Neural progenitor cell (in vitro differentiated cells): Measurements from ENCODE around the gene AADAC. TPM values are rescaled to one million over a fixed set of nuclear protein-coding genes. Genes with fewer than 3 reads are reported as not detected.

Source experiments
- DNase-seq: peaks from one replicate; pipeline ENCODE4 v3.0.0-alpha.2; 2016; ENCODE audit warnings: low spot score
- H2AFZ ChIP-seq: fragments of 200-600 bp; sonication (generic); replicated peaks from 2 replicates; pipeline ENCODE4 v1.6.1; 2016; ENCODE audit warnings: antibody characterized with exemption
- H3F3A ChIP-seq: fragments of 200-600 bp; sonication (generic); 2 replicates; pipeline ENCODE4 v1.6.1; 2016; ENCODE audit warnings: antibody characterized with exemption, low read depth
- H3K27ac ChIP-seq: fragments of 200-600 bp; sonication (generic); 2 replicates; pipeline ENCODE4 v1.5.1; 2016; ENCODE audit warnings: mild to moderate bottlenecking
- H3K27me3 ChIP-seq: fragments of 200-600 bp; sonication (generic); 2 replicates; pipeline ENCODE4 v1.6.1; 2016; ENCODE audit warnings: mild to moderate bottlenecking, moderate library complexity
- H3K36me3 ChIP-seq: fragments of 200-600 bp; sonication (generic); 2 replicates; pipeline ENCODE4 v1.5.1; 2016
- H3K4me1 ChIP-seq: fragments of 200-600 bp; sonication (generic); 2 replicates; pipeline ENCODE4 v1.6.1; 2016; ENCODE audit warnings: mixed run types
- H3K4me2 ChIP-seq: fragments of 200-600 bp; sonication (generic); 2 replicates; pipeline ENCODE4 v1.6.1; 2016
- H3K4me3 ChIP-seq: fragments of 200-600 bp; sonication (generic); 2 replicates; pipeline ENCODE4 v1.5.1; 2016
- H3K79me2 ChIP-seq: fragments of 200-600 bp; sonication (generic); 2 replicates; pipeline ENCODE4 v1.6.1; 2016; ENCODE audit warnings: low read depth
- H3K9ac ChIP-seq: fragments of 200-600 bp; sonication (generic); 2 replicates; pipeline ENCODE4 v1.6.1; 2016
- H3K9me3 ChIP-seq: fragments of 200-600 bp; sonication (generic); 2 replicates; pipeline ENCODE4 v1.5.1; 2016; ENCODE audit warnings: low read depth
- H4K20me1 ChIP-seq: fragments of 200-600 bp; sonication (generic); 2 replicates; pipeline ENCODE4 v1.6.1; 2016; ENCODE audit warnings: low read depth
- H3K27ac Mint-ChIP-seq: 3 replicates; pipeline ENCODE4 v1.8.0; 2021; ENCODE audit warnings: mixed read lengths
- H3K27me3 Mint-ChIP-seq: 2 replicates; pipeline ENCODE4 v1.8.0; 2022; ENCODE audit warnings: low read depth, mild to moderate bottlenecking, inconsistent platforms, moderate library complexity, mixed read lengths; ENCODE audit not compliant: insufficient read depth
- H3K36me3 Mint-ChIP-seq: 3 replicates; pipeline ENCODE4 v1.8.0; 2021; ENCODE audit warnings: mixed read lengths
- H3K4me1 Mint-ChIP-seq: 3 replicates; pipeline ENCODE4 v1.8.0; 2021; ENCODE audit warnings: mixed read lengths
- H3K4me3 Mint-ChIP-seq: 3 replicates; pipeline ENCODE4 v1.8.0; 2021; ENCODE audit warnings: mild to moderate bottlenecking, moderate library complexity, mixed read lengths
- H3K9me3 Mint-ChIP-seq: 3 replicates; pipeline ENCODE4 v1.8.0; 2020; ENCODE audit warnings: mixed read lengths
- EZH2 ChIP-seq: fragments of 200-600 bp; sonication (generic); IDR thresholded peaks from 2 replicates; pipeline ENCODE4 v1.6.1; 2017; ENCODE audit warnings: antibody characterized with exemption, mild to moderate bottlenecking, moderate library complexity
- EZH2phosphoT487 ChIP-seq: fragments of 200-600 bp; sonication (generic); IDR thresholded peaks from 2 replicates; pipeline ENCODE4 v1.6.1; 2017; ENCODE audit warnings: antibody characterized with exemption
- total RNA-seq: library from RNA; depleted of rRNA; stranded (reverse); fragments of >200 nt; gene quantifications from 2 replicates; pipeline ENCODE4 v1.2.3, GENCODE V29; 2015; ENCODE audit warnings: low replicate concordance
- TF ChIP-seq, protein P1 (sequence below): fragments of 200-600 bp; sonication (generic); IDR thresholded peaks from 2 replicates; pipeline ENCODE4 v1.5.1; 2017; ENCODE audit warnings: antibody characterized with exemption, mild to moderate bottlenecking

Gene AADAC
- total RNA-seq, 1 donor from 2014 or later = not detected

DNA sequence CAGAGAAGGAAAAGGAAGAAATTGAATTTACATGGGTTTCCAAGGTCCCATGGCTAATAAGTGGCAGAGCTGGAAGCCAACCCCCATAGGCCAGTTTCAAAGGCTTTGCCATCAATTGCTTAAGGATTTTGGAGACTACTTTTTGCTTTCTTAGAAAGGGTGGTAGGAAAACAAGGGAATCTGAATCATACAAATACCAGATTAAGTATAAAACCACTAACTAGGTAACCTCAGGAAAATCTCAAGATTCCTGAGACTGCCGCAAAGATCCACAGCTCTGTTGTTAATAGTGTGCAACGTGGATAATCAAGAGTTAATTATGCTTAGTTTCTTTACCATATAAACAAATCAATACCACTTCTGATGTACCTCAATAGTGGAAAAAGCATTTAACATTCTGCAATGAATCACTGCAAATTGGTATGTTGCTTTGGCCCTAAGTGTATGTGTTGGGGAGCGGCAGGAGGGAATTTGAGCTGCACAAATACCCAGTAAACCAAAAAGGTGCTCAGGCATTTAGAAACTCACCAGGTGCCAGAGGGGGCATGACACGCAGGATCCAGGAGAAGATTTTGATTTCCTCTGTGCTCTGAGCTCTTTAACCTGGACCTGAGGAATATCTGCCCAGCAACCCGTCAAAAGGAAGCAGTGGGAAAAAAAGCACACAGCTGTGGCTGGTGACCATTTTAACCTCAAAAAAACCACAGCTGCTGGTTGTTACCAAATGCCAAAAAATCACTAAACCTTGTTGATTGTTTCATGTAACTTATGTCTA is 22.0 kb downstream of the AADAC start:
- H3K4me1 ChIP-seq = peaks cover 20% of the 10 kb centered on the region
- H2AFZ ChIP-seq = no peak overlapping the region
- TF ChIP-seq, protein P1, sequence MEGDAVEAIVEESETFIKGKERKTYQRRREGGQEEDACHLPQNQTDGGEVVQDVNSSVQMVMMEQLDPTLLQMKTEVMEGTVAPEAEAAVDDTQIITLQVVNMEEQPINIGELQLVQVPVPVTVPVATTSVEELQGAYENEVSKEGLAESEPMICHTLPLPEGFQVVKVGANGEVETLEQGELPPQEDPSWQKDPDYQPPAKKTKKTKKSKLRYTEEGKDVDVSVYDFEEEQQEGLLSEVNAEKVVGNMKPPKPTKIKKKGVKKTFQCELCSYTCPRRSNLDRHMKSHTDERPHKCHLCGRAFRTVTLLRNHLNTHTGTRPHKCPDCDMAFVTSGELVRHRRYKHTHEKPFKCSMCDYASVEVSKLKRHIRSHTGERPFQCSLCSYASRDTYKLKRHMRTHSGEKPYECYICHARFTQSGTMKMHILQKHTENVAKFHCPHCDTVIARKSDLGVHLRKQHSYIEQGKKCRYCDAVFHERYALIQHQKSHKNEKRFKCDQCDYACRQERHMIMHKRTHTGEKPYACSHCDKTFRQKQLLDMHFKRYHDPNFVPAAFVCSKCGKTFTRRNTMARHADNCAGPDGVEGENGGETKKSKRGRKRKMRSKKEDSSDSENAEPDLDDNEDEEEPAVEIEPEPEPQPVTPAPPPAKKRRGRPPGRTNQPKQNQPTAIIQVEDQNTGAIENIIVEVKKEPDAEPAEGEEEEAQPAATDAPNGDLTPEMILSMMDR = no peak
- TF ChIP-seq EZH2 (no peak), EZH2phosphoT487 (no peak)
- H3K27me3 Mint-ChIP-seq = no peaks in the 10 kb centered on the region
- peaks cover 6% of the 10 kb centered on the region for H3F3A ChIP-seq
- H3K4me2 ChIP-seq = no peak overlapping the region
- H3K27ac ChIP-seq = no peak overlapping the region
- no peaks in the 10 kb centered on the region for H3K36me3 Mint-ChIP-seq
- H3K36me3 ChIP-seq = no peaks in the 10 kb centered on the region
- no peaks in the 10 kb centered on the region for H3K27me3 ChIP-seq
- no peak overlapping the region for H3K4me3 ChIP-seq
- H3K27ac Mint-ChIP-seq = no peak overlapping the region
- H3K9me3 ChIP-seq = no peaks in the 10 kb centered on the region
- no peaks in the 10 kb centered on the region for H4K20me1 ChIP-seq
- H3K4me3 Mint-ChIP-seq = no peak overlapping the region
- H3K79me2 ChIP-seq = no peaks in the 10 kb centered on the region
- H3K4me1 Mint-ChIP-seq = peaks cover 11% of the 10 kb centered on the region
- peak; percentile 6 for DNase-seq
- H3K9ac ChIP-seq = no peak overlapping the region
- H3K9me3 Mint-ChIP-seq = no peaks in the 10 kb centered on the region

DNA sequence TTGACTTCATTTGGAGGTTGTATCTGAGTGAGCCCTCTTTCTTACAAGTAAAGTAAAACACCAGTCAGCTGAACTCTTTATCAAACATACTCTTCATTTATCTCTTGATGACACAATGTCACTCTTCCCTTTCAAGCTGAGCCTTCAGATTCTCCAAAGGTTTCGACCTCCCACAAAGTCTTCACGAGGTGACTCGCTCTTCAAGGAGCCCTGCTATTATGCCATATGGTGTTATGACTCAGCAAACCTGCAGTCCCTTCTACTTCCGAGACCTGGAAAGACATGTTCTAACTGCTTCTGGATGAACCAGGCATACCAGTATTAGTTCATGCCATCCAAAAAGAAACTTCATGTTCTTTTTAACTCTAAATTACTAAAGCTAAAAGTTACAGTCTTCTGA is 23.1 kb downstream of the AADAC start:
- peak; percentile 42 for DNase-seq
- H4K20me1 ChIP-seq = no peaks in the 10 kb centered on the region
- Mint-ChIP-seq H3K4me3 (no peak overlapping the region), H3K27me3 (no peaks in the 10 kb centered on the region), H3K9me3 (no peaks in the 10 kb centered on the region), H3K36me3 (no peaks in the 10 kb centered on the region), H3K4me1 (peaks cover 11% of the 10 kb centered on the region), H3K27ac (no peak overlapping the region)
- TF ChIP-seq EZH2phosphoT487 (no peak), EZH2 (no peak)
- TF ChIP-seq, protein P1 = no peak
- H3K79me2 ChIP-seq = no peaks in the 10 kb centered on the region
- H3K9ac ChIP-seq = no peak overlapping the region
- H2AFZ ChIP-seq = peak overlapping the region; percentile 20
- no peaks in the 10 kb centered on the region for H3K27me3 ChIP-seq
- peaks cover 6% of the 10 kb centered on the region for H3F3A ChIP-seq
- peaks cover 20% of the 10 kb centered on the region for H3K4me1 ChIP-seq
- no peaks in the 10 kb centered on the region for H3K36me3 ChIP-seq
- no peaks in the 10 kb centered on the region for H3K9me3 ChIP-seq
- H3K27ac ChIP-seq = no peak overlapping the region
- H3K4me2 ChIP-seq = no peak overlapping the region
- no peak overlapping the region for H3K4me3 ChIP-seq

DNA sequence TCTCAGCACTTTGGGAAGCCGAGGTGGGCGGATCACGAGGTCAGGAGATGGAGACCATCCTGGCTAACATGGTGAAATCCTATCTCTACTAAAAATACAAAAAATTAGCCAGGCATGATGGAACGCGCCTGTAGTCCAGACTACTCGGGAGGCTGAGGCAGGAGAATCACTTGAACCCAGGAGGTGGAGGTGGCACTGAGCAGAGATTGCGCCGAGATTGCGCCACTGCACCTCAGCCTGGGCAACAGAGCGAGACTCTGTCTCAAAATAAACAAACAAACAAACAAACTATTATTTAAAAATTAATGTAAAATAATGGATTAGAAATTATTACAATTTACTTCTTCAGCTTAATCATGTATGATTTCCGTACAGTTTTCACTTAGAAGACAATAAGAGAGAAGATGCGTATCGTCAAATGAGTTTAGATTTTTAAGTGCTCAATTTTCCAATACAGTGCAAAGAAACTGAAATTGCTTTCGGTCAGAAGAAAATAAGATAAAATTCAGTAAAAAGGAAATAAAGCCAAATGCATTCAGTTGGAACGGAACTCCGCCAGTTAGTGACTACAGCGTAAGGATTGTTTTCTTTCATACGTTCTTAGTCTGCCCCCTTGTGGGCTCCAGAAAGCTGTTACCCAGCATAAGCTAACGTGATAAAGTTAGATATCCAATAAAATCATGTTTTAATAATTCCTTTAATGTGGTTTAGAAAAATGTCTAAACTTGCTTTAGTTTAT is 24.8 kb downstream of the AADAC start:
- no peaks in the 10 kb centered on the region for H4K20me1 ChIP-seq
- H3K4me1 Mint-ChIP-seq = peaks cover 11% of the 10 kb centered on the region
- H3K36me3 ChIP-seq = no peaks in the 10 kb centered on the region
- TF ChIP-seq, protein P1 = peak; percentile 96
- TF ChIP-seq EZH2phosphoT487 = no peak
- no peak for TF ChIP-seq EZH2
- no peak overlapping the region for H3K27ac Mint-ChIP-seq
- H3K4me3 Mint-ChIP-seq = no peak overlapping the region
- peak; percentile 86 for DNase-seq
- H3K9me3 Mint-ChIP-seq = no peaks in the 10 kb centered on the region
- no peaks in the 10 kb centered on the region for H3K27me3 ChIP-seq
- no peak overlapping the region for H3K9ac ChIP-seq
- H3K36me3 Mint-ChIP-seq = no peaks in the 10 kb centered on the region
- no peak overlapping the region for H2AFZ ChIP-seq
- peaks cover 6% of the 10 kb centered on the region for H3F3A ChIP-seq
- no peak overlapping the region for H3K4me3 ChIP-seq
- H3K79me2 ChIP-seq = no peaks in the 10 kb centered on the region
- H3K27me3 Mint-ChIP-seq = no peaks in the 10 kb centered on the region
- no peak overlapping the region for H3K27ac ChIP-seq
- peaks cover 20% of the 10 kb centered on the region for H3K4me1 ChIP-seq
- H3K9me3 ChIP-seq = no peaks in the 10 kb centered on the region
- no peak overlapping the region for H3K4me2 ChIP-seq
